HEK293 (cell line): ENCODE results near the gene TAF1A.

Source experiments
- CTCF ChIA-PET: fragments of 350-600 bp; formaldehyde crosslinking; extraction: SDS; loops from one replicate; lab custom pipeline; 2021; ENCODE audit warnings: antibody characterized with exemption; lab: Yijun Ruan, JAX
- POLR2A ChIA-PET: fragments of 300-600 bp; formaldehyde crosslinking; extraction: SDS; loops from one replicate; lab custom pipeline; 2020; ENCODE audit warnings: antibody characterized with exemption, inconsistent platforms; lab: Yijun Ruan, JAX
- H3K27ac ChIP-seq: fragments of 200-500 bp; sonication (Bioruptor generic); 2 replicates; pipeline ENCODE4 v1.5.1; 2014; ENCODE audit warnings: low read depth, low read length, control low read depth, inconsistent platforms; ENCODE audit errors: extremely low read depth
- H3K36me3 ChIP-seq, 2 experiments: fragments of 200-500 bp in 1 of 2; sonication (Bioruptor generic) in 1 of 2; 1 replicate in 1 of 2; 2 replicates in 1 of 2; pipeline ENCODE4 v1.5.1; 2014 to 2017; ENCODE audit warnings: inconsistent platforms in 2 of 2, low read length in 2 of 2; ENCODE audit not compliant: control insufficient read depth in 2 of 2, insufficient read depth in 1 of 2
- H3K4me1 ChIP-seq: fragments of 200-500 bp; sonication (Bioruptor generic); 2 replicates; pipeline ENCODE4 v1.5.1; 2014; ENCODE audit warnings: mild to moderate bottlenecking, low read length, inconsistent platforms; ENCODE audit not compliant: control insufficient read depth, insufficient read depth
- H3K4me3 ChIP-seq: 2 replicates; pipeline ENCODE4 v1.5.1; 2011; ENCODE audit warnings: low read depth, mild to moderate bottlenecking, control low read depth, low read length, moderate library complexity
- H3K9me3 ChIP-seq: fragments of 200-500 bp; sonication (Bioruptor generic); 2 replicates; pipeline ENCODE4 v1.5.1; 2014; ENCODE audit warnings: low read depth, low read length, inconsistent platforms; ENCODE audit not compliant: control insufficient read depth, insufficient read depth
- IKZF3 ChIP-seq: fragments of 450-650 bp; IDR thresholded peaks from 2 replicates; pipeline ENCODE4 v1.5.0; 2018; ENCODE audit warnings: missing biosample characterization, mild to moderate bottlenecking, missing genetic modification characterization, moderate library complexity
- SP3 ChIP-seq: fragments of 450-650 bp; formaldehyde crosslinking; IDR thresholded peaks from 2 replicates; pipeline ENCODE4 v1.5.1; 2016; ENCODE audit warnings: missing biosample characterization, missing genetic modification characterization
- YY2 ChIP-seq: fragments of 450-650 bp; formaldehyde crosslinking; IDR thresholded peaks from 2 replicates; pipeline ENCODE4 v1.5.1; 2016; ENCODE audit warnings: missing biosample characterization, missing genetic modification characterization
- ZBTB48 ChIP-seq: fragments of 450-650 bp; formaldehyde crosslinking; IDR thresholded peaks from 2 replicates; pipeline ENCODE4 v1.5.1; 2016; ENCODE audit warnings: missing biosample characterization, missing genetic modification characterization
- ZBTB7A ChIP-seq: fragments of 450-650 bp; formaldehyde crosslinking; IDR thresholded peaks from 2 replicates; pipeline ENCODE4 v1.5.1; 2016; ENCODE audit warnings: low read depth, missing biosample characterization, missing genetic modification characterization
- ZFHX2 ChIP-seq: fragments of 450-650 bp; formaldehyde crosslinking; conservative IDR thresholded peaks from 2 replicates; pipeline ENCODE4 v1.5.1; 2016; ENCODE audit warnings: missing biosample characterization, missing genetic modification characterization
- ZIC2 ChIP-seq: fragments of 450-650 bp; formaldehyde crosslinking; IDR thresholded peaks from 2 replicates; pipeline ENCODE4 v1.5.1; 2016; ENCODE audit warnings: missing biosample characterization, missing genetic modification characterization
- ZNF157 ChIP-seq: fragments of 450-650 bp; formaldehyde crosslinking; IDR thresholded peaks from 2 replicates; pipeline ENCODE4 v1.5.1; 2016; ENCODE audit warnings: missing biosample characterization, missing genetic modification characterization
- ZNF16 ChIP-seq: fragments of 450-650 bp; formaldehyde crosslinking; IDR thresholded peaks from 2 replicates; pipeline ENCODE4 v1.5.1; 2016; ENCODE audit warnings: low read depth, missing biosample characterization, missing genetic modification characterization
- ZNF19 ChIP-seq: fragments of 450-650 bp; formaldehyde crosslinking; IDR thresholded peaks from 2 replicates; pipeline ENCODE4; 2016; ENCODE audit warnings: missing biosample characterization, missing genetic modification characterization, low read depth
- ZNF274 ChIP-seq, 2 experiments: fragments of 200-500 bp in 1 of 2; fragments of 450-650 bp in 1 of 2; sonication (Bioruptor generic) in 1 of 2; formaldehyde crosslinking in 1 of 2; IDR thresholded peaks; 2 replicates each; pipeline versions ENCODE4 v1.5.1 to v1.6.1; 2014 to 2016; ENCODE audit warnings: borderline replicate concordance in 1 of 2, inconsistent platforms in 1 of 2, low read length in 1 of 2, missing biosample characterization in 1 of 2, missing genetic modification characterization in 1 of 2
- ZNF324 ChIP-seq: fragments of 450-650 bp; formaldehyde crosslinking; IDR thresholded peaks from 2 replicates; pipeline ENCODE4 v1.5.1; 2016; ENCODE audit warnings: missing biosample characterization, missing genetic modification characterization
- ZNF335 ChIP-seq: fragments of 450-650 bp; formaldehyde crosslinking; conservative IDR thresholded peaks from 2 replicates; pipeline ENCODE4 v1.5.1; 2016; ENCODE audit warnings: missing biosample characterization, missing genetic modification characterization
- ZNF501 ChIP-seq: fragments of 450-650 bp; formaldehyde crosslinking; IDR thresholded peaks from 2 replicates; pipeline ENCODE4 v1.5.1; 2016; ENCODE audit warnings: missing biosample characterization, missing genetic modification characterization
- ZNF548 ChIP-seq: fragments of 450-650 bp; formaldehyde crosslinking; IDR thresholded peaks from 2 replicates; pipeline ENCODE4 v1.5.1; 2016; ENCODE audit warnings: missing biosample characterization, missing genetic modification characterization
- ZNF560 ChIP-seq: fragments of 450-650 bp; formaldehyde crosslinking; IDR thresholded peaks from 2 replicates; pipeline ENCODE4 v1.5.1; 2017; ENCODE audit warnings: missing biosample characterization, missing genetic modification characterization, borderline replicate concordance
- ZNF791 ChIP-seq: fragments of 450-650 bp; formaldehyde crosslinking; IDR thresholded peaks from 2 replicates; pipeline ENCODE4 v1.5.1; 2016; ENCODE audit warnings: missing biosample characterization, missing genetic modification characterization
- ZXDB ChIP-seq: fragments of 450-650 bp; formaldehyde crosslinking; IDR thresholded peaks from 2 replicates; pipeline ENCODE4 v1.5.1; 2016; ENCODE audit warnings: missing biosample characterization, missing genetic modification characterization
- TF ChIP-seq, protein P1 (sequence below): fragments of 450-650 bp; formaldehyde crosslinking; optimal IDR thresholded peaks from 2 replicates; pipeline ENCODE3; 2016; ENCODE audit warnings: missing biosample characterization, mild to moderate bottlenecking, missing genetic modification characterization
- TF ChIP-seq, protein P2 (sequence below): fragments of 450-650 bp; formaldehyde crosslinking; conservative IDR thresholded peaks from 2 replicates; pipeline ENCODE4 v1.5.1; 2016; ENCODE audit warnings: low read depth, missing biosample characterization, missing genetic modification characterization
- TF ChIP-seq, protein P3 (sequence below): fragments of 450-650 bp; formaldehyde crosslinking; IDR thresholded peaks from 2 replicates; pipeline ENCODE4 v1.5.1; 2016; ENCODE audit warnings: missing biosample characterization, missing genetic modification characterization
- TF ChIP-seq, protein P4 (sequence below): fragments of 450-650 bp; formaldehyde crosslinking; IDR thresholded peaks from 2 replicates; pipeline ENCODE4 v1.5.1; 2017; ENCODE audit warnings: missing biosample characterization, missing genetic modification characterization

TAF1A gene

DNA sequence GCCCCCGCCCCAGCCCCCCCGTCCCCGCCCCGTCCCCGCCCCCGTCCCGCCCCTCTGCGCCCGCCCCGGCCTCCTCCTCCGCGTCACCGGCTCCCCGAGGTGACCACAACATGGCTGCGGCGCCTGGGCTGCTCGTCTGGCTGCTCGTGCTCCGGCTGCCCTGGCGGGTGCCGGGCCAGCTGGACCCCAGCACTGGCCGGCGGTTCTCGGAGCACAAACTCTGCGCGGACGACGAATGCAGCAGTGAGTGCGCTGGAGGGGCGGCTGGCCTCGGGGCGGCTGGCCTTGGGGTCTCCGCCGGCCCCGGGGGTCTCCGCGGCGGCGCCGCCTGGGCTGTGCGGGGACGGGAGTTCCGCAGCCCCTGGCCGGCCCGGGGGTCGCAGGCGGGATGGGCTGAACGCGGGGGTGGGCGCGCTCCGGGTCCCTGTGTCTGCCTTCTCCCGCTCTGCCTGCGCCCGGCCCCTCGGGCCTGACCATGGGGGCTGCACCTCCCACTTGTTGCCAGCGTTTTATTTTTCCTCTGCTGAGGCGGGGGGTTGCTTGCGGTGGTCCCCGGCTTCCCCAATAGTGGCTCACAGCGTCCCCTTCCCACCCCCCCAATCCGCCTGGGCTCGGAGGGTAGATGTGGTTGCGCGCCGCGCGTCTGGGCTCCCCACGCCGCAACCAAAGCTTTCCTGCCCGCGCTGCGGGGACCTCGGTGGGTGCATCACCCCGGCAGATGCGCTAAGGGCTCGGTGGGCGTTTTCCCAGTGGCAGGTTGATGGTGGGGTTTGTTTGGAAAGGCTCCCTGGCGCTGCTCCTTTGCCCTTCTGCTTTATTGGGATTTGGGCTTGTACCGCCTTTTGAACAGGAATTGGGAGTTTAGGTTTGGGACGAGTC is 28.5 kb upstream of the TAF1A start, which contains the start of gene MIA3 (continued):
- TF ChIP-seq ZNF560 (tag by site-specific recombination) (no peak), ZNF335 (tag by site-specific recombination) (peak; percentile 80), YY2 (0 out of 2 replicates have a peak, but pooled peaks have one; percentile 15), ZIC2 (tag by site-specific recombination) (peak; percentile 44), ZNF501 (tag by site-specific recombination) (no peak)
- TF ChIP-seq, protein P1, sequence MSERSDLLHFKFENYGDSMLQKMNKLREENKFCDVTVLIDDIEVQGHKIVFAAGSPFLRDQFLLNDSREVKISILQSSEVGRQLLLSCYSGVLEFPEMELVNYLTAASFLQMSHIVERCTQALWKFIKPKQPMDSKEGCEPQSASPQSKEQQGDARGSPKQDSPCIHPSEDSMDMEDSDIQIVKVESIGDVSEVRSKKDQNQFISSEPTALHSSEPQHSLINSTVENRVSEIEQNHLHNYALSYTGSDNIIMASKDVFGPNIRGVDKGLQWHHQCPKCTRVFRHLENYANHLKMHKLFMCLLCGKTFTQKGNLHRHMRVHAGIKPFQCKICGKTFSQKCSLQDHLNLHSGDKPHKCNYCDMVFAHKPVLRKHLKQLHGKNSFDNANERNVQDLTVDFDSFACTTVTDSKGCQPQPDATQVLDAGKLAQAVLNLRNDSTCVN (tag by site-specific recombination) = peak; percentile 68

DNA sequence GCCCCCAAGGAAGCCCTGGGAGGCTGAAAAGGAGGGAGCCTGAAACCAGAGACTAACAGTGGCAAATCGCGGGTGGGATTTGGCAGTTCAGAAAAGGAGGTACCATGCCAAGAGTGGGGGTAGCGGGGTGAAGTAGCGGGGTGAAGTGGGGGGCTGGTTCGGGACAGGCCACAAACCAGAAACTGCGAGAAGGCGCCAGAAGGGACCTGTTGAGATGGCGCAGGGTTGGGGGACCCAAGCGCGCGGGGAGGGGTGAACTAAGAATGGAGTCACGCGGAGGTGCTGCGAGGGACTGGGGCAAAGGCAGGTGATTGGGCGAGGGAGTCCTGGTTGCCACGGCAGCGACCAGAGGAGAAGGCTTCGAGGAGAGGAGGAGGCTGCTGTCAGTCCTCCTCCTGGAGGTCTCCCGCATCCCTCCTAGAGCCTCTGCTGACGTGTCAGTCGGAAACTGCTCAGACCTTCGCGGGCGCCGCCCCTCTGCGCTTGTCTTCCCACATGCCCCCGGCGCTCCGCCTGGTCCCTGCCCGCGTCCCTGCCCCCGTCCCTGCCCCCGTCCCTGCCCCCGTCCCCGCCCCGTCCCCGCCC is 27.7 kb upstream of the TAF1A start:
- POLR2A ChIA-PET = no interaction called here
- Histone ChIP-seq H3K9me3 (no peaks in the 10 kb centered on the region), H3K4me3 (peak overlapping the region; percentile 44), H3K36me3 (peaks cover 3 to 7% of the 10 kb centered on the region in 2 experiments; a peak in 2 of 3 replicates), H3K4me1 (no peaks in the 10 kb centered on the region), H3K27ac (no peak overlapping the region; the same call in 1 of the 2 replicates)
- CTCF ChIA-PET = no interaction called here
- TF ChIP-seq ZFHX2 (tag by site-specific recombination) = peak; percentile 5; the same call in 1 of the 2 replicates
- no peak for TF ChIP-seq ZNF548 (tag by site-specific recombination)
- TF ChIP-seq ZXDB (tag by site-specific recombination) = peak; percentile 41; the same call in 1 of the 2 replicates
- peak; percentile 74 for TF ChIP-seq SP3
- peak; percentile 20; the same call in 1 of the 2 replicates for TF ChIP-seq ZIC2 (tag by site-specific recombination)
- peak; percentile 81 for TF ChIP-seq ZBTB48
- TF ChIP-seq, protein P2, sequence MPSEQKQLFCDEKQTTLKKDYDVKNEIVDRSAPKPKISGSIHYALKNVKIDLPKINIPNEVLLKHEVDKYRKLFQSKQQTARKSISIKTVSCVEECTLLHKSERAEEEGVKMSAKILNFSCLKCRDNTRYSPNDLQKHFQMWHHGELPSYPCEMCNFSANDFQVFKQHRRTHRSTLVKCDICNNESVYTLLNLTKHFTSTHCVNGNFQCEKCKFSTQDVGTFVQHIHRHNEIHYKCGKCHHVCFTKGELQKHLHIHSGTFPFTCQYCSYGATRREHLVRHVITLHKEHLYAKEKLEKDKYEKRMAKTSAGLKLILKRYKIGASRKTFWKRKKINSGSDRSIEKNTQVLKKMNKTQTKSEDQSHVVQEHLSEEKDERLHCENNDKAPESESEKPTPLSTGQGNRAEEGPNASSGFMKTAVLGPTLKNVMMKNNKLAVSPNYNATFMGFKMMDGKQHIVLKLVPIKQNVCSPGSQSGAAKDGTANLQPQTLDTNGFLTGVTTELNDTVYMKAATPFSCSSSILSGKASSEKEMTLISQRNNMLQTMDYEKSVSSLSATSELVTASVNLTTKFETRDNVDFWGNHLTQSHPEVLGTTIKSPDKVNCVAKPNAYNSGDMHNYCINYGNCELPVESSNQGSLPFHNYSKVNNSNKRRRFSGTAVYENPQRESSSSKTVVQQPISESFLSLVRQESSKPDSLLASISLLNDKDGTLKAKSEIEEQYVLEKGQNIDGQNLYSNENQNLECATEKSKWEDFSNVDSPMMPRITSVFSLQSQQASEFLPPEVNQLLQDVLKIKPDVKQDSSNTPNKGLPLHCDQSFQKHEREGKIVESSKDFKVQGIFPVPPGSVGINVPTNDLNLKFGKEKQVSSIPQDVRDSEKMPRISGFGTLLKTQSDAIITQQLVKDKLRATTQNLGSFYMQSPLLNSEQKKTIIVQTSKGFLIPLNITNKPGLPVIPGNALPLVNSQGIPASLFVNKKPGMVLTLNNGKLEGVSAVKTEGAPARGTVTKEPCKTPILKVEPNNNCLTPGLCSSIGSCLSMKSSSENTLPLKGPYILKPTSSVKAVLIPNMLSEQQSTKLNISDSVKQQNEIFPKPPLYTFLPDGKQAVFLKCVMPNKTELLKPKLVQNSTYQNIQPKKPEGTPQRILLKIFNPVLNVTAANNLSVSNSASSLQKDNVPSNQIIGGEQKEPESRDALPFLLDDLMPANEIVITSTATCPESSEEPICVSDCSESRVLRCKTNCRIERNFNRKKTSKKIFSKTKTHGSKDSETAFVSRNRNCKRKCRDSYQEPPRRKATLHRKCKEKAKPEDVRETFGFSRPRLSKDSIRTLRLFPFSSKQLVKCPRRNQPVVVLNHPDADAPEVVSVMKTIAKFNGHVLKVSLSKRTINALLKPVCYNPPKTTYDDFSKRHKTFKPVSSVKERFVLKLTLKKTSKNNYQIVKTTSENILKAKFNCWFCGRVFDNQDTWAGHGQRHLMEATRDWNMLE (tag by site-specific recombination) = 0 out of 2 replicates have a peak, but pooled peaks have one; percentile 16
- no peak for TF ChIP-seq ZNF791
- no peak for TF ChIP-seq ZBTB7A (tag by site-specific recombination)
- TF ChIP-seq IKZF3 (tag by site-specific recombination) = peak; percentile 67; the same call in 1 of the 2 replicates
- no peak for TF ChIP-seq ZNF16 (tag by site-specific recombination)
- TF ChIP-seq ZNF324 (tag by site-specific recombination) = no peak
- TF ChIP-seq, protein P3, sequence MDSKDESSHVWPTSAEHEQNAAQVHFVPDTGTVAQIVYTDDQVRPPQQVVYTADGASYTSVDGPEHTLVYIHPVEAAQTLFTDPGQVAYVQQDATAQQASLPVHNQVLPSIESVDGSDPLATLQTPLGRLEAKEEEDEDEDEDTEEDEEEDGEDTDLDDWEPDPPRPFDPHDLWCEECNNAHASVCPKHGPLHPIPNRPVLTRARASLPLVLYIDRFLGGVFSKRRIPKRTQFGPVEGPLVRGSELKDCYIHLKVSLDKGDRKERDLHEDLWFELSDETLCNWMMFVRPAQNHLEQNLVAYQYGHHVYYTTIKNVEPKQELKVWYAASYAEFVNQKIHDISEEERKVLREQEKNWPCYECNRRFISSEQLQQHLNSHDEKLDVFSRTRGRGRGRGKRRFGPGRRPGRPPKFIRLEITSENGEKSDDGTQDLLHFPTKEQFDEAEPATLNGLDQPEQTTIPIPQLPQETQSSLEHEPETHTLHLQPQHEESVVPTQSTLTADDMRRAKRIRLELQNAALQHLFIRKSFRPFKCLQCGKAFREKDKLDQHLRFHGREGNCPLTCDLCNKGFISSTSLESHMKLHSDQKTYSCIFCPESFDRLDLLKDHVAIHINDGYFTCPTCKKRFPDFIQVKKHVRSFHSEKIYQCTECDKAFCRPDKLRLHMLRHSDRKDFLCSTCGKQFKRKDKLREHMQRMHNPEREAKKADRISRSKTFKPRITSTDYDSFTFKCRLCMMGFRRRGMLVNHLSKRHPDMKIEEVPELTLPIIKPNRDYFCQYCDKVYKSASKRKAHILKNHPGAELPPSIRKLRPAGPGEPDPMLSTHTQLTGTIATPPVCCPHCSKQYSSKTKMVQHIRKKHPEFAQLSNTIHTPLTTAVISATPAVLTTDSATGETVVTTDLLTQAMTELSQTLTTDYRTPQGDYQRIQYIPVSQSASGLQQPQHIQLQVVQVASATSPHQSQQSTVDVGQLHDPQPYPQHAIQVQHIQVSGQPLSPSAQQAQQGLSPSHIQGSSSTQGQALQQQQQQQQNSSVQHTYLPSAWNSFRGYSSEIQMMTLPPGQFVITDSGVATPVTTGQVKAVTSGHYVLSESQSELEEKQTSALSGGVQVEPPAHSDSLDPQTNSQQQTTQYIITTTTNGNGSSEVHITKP = peak; percentile 88
- no peak for TF ChIP-seq ZNF274 (IDR thresholded peaks at IDR 0.05; ENCODE audit: low read length)
- no peak for TF ChIP-seq ZNF274 (tag by site-specific recombination; IDR thresholded peaks at IDR 0.05; ENCODE audit: borderline replicate concordance)
- no peak for TF ChIP-seq ZNF19 (tag by site-specific recombination)
- no peak for TF ChIP-seq ZNF157 (tag by site-specific recombination)
- TF ChIP-seq, protein P4, sequence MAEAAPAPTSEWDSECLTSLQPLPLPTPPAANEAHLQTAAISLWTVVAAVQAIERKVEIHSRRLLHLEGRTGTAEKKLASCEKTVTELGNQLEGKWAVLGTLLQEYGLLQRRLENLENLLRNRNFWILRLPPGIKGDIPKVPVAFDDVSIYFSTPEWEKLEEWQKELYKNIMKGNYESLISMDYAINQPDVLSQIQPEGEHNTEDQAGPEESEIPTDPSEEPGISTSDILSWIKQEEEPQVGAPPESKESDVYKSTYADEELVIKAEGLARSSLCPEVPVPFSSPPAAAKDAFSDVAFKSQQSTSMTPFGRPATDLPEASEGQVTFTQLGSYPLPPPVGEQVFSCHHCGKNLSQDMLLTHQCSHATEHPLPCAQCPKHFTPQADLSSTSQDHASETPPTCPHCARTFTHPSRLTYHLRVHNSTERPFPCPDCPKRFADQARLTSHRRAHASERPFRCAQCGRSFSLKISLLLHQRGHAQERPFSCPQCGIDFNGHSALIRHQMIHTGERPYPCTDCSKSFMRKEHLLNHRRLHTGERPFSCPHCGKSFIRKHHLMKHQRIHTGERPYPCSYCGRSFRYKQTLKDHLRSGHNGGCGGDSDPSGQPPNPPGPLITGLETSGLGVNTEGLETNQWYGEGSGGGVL (tag by site-specific recombination) = peak; percentile 70
